Astrocyte (in vitro differentiated cells and primary cell): ENCODE measurements around the gene SACS.

Experiments
- CTCF ChIP-seq: IDR thresholded peaks from 2 replicates; pipeline ENCODE4 v1.5.1; 2011; ENCODE audit warnings: low read depth, mild to moderate bottlenecking, inconsistent platforms, low read length, moderate library complexity; ENCODE audit not compliant: insufficient read depth
- EZH2 ChIP-seq: IDR thresholded peaks from 2 replicates; pipeline ENCODE4 v1.6.1; 2012; ENCODE audit warnings: mild to moderate bottlenecking, low read length, inconsistent platforms; ENCODE audit not compliant: insufficient read depth

DNA sequence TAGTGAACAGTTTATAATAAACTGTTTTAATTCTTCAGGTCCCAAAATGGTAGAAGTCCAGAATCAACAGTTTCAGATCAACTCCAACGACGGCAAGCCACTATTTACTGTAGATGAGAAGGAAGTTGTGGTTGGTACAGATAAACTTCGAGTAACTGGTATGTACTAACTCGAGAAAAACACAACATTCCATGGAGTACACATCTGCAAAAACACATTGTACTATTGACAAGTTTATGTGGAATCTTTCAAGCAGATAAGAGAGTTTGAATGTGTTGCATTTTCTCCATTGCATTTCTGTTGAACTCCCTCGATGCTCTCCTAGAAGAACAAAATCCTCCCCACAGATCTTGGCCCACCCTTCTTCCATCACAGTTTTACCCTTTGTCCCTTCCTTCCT is 154.2 kb downstream of the SACS start:
- TF ChIP-seq CTCF (no peak), EZH2 (no peak)
